Measurements from ENCODE around the gene THBS4.

- TF ChIP-seq POLR2A (conservative IDR thresholded peaks at IDR 0.05) (no peak), TFAP4 (CRISPR knock-in tag; IDR thresholded peaks at IDR 0.05; ENCODE audit: borderline replicate concordance) (no peak), SMARCC2 (IDR thresholded peaks at IDR 0.05; ENCODE audit: low read depth) (no peak), CTCF (IDR thresholded peaks at IDR 0.05 in 2 of 3, conservative IDR thresholded peaks at IDR 0.05 in 1 of 3; ENCODE audit: insufficient read depth in 2 of 3, low read depth in 1 of 3, low read length in 3 of 3) (no peak), REST (IDR thresholded peaks at IDR 0.05; ENCODE audit: borderline replicate concordance) (no peak), REST (CRISPR knock-in tag; IDR thresholded peaks at IDR 0.05; ENCODE audit: low read depth) (no peak), HLTF (IDR thresholded peaks at IDR 0.05) (no peak), EP300 (IDR thresholded peaks at IDR 0.05; ENCODE audit: low read length) (no peak), E2F6 (IDR thresholded peaks at IDR 0.05; ENCODE audit: borderline replicate concordance in 1 of 2, extremely low read depth in 1 of 2, insufficient read depth in 1 of 2, insufficient read length in 1 of 2, low read depth in 1 of 2, low read length in 1 of 2, poor library complexity in 1 of 2, severe bottlenecking in 1 of 2) (no peak), ZNF24 (IDR thresholded peaks at IDR 0.05) (no peak), FOXA1 (IDR thresholded peaks at IDR 0.05; ENCODE audit: borderline replicate concordance) (no peak), RFX5 (IDR thresholded peaks at IDR 0.05; ENCODE audit: low read depth, low read length) (no peak)
Measured at GRCh38 chr5:80122579-80122978, 87.4 kb downstream of the THBS4 start.
